ENCODE measurements around the gene RBM19.
A peak's percentile ranks its signal among the peaks of the same experiment; 100 is the strongest.

Gene RBM19

DNA sequence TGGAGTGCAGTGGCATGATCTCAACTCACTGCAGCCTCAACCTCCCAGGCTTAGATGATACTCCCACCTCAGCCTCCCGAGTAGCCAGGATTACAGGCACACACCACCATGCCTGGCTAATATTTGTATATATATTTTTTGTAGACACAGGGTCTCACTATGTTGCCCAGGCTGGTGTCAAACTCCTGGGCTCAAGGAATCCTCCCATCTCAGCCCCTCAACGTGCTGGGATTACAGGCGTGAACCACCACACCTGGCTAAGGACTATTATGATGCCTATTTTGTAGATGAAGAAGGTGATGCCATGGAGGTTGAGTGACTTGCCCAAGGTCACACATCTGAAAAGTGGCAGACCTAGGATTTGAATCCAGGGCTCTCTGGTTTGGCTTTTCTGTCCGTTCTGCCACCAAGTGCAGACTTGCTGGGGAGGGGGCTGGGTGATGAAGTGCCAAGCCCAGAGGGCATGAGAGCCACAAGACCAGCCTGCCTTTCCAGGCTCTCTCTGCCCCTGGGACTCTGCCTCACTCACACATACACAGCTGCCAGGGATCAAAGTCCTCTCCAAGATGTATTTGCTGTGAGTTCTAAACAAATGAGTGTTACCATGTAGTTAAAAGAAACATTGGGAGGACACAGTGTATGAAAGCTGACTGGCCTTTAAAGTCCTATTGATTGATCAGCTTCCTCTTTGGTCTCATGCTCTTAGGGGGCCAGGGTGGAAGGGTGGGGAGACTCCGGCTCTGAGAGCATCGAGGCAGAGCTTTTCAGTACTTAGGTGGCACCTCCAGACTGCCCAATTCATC, 21.3 kb upstream of the RBM19 start:
- no peak for DNase-seq

DNA sequence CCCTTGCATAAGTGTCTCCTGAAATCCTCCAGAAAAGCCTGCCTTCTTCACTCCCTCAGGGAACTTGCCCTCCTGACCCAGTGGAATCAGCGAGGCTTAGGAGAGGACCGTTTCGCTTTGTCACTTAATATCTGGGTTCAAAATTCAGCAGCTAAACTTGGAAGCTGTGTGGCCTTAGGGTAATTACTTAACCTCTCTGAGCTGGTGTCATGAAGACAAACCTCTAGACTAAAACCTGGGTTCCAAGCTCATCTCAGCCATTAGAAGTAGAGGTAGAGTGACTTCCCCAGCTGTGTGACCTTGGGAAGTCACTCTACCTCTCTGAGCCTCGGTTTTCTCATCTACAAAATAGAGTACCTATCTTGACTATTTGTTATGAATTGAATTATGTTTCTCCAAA, 18.3 kb upstream of the RBM19 start:
- no peak for DNase-seq

DNA sequence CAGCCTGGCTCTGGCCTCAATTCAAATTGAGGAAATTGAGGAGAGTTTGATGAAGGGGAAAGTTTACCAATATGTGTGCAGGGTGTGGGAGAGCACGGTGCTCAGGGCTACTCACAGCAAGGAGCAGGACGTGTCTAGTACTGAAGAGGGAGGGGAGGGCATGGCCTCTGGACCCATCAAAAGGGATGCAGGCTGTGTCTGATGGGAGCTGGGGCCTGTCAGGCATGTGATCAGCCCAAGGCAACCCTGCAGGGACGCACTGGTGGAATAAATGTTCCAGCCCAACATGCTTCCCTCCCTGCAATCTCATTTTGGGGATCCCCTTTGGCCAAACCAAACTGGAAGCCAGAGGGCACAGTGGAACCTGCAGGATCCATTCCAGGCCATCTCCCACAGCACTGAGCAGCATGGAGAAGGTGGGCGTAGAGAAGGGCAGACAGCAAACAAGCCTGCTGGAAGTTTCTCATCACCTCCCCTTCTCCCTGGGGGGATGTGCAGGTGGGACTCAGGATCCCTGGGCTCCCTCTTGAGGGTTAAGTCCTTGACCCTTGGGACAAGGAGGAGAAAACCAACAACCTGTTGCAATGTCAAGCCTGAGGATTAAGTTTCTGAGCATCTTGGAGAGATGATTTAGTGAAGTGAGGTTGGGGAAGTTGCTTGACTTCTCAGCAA, 17.8 kb upstream of the RBM19 start:
- no peak for DNase-seq

DNA sequence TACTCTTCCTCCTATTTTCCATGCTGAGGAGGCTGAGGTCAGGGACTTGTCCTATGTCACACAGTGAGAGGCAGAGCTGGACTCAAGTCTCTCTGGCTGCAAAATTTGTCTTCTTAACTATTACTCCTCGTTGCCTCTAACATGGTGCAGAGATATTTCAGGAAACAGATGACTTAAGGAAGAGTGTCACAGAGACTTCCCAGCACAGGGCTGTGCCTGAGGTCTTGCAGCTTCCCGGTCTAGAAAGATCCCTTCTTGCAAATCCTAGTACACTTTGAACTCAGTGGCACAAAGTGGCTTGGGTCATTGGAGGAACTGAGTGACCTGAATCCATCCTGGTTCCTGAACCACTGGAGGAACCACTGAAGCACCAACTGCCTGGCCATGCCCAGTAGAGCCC, 17.1 kb upstream of the RBM19 start:
- DNase-seq: no peak

DNA sequence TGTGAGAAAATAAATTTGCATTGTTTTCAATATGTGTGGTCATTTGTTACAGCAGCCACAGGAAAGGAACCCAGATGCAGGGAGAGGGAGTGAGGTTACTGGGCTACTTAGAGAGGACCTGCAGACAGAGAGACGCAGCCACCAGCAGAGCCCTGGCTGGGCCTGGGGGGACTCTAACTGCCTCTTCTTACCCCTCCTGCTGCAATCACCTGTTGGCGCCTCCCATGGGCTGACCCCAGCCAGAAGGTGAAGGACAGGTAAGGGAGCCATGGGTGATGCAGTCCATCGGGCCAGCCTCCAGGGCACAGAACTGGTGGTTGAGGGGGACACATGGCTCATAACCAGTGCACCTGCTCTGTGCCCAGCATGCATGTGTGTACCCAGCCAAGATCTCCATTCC, 15.8 kb upstream of the RBM19 start:
- DNase-seq: no peak

DNA sequence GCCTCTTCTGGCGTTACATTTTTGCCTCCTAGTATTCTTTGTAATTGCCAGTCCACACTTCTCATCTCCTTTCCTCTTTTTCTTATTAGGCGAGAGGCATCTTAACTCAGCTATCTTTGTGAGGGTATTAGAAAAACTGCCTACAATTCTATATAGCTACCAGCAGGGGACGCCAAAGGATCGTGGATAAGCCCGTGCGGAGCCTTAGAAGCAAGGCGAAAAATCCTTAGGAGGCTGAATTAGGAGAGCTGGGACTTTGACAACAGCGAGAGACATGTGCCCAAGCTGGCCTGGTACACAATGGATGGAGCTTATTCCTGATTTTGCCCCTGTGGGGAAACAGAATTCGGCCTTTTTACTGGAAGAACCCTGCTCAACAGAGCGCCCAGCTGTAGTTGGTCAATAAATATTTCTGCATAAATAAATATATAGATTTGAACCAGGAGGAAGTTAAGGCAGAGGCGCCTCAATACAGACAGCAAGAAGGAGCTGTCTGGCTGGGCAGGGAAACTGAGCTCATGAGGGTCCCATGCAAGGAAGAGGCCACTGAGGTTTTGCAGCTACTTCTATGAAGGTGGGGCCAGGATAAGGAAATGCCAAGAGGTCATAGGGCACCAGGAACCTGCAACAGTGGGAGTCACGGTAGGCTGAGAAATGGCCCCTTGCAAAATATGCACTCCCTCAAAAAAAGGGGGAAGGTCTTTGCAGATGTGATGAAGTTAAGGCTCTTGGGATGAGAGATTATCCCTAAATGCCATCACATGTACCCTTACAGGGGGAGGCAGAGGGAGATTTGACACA, 14.6 kb upstream of the RBM19 start:
- DNase-seq: peak; percentile 21 to 51

DNA sequence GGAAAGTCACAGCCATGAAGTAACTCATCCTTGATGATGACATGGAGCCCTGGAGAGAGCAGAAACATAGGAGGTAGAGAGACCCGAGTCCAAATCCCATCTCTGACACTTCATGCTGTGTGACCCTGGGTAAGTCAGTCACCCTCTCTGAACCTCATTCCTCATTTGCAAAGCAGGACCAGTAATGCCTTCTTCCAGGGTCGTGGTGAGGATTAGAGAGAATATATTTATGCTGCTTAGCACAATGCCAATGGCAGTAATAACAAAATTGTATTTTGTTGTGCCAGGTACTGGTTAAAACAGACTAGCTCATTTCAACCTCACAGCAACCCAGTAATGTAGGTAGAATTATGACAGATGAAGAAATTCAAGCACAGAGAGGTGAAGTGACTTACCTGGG, 13.9 kb upstream of the RBM19 start:
- no peak for DNase-seq

DNA sequence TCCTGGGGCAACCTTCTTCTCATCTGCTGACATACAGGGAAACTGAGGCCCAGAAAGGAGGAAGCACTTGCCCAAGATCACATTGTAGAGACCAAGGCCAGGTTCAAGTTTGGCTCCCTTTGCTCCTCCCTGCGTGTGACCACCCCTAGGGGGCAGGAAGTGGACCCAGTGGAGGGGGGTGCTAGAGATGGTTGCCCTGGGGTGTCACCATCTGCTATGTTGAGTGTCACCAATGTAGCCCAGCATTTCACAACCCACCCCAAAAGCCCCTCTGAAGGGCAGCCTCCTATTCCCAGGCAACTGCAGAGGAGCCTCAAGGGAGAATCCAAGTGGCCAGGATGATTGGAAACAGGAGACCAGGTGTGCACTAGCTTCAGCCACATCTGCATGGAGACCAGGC, 12.0 kb upstream of the RBM19 start:
- DNase-seq: no peak

DNA sequence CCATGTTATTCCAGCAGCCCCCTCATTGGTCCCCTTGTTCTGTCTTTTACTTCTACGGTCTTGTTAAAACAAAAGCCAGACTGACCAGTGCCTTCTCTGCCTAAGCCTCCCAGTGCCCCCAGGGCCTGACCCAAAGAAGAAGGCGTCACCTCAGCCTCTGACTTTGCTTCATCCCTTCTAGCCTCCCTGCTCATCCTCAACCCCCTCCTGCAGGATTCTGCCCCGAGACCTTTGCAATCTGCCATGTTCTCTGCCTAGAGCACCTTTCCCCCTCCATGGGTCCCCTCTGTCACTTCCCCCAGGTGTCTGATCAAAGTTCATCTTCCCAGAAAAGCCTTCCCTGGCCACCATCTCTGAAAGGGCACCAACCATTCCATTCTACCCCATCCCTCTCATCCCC, 7.9 kb upstream of the RBM19 start:
- DNase-seq: no peak

DNA sequence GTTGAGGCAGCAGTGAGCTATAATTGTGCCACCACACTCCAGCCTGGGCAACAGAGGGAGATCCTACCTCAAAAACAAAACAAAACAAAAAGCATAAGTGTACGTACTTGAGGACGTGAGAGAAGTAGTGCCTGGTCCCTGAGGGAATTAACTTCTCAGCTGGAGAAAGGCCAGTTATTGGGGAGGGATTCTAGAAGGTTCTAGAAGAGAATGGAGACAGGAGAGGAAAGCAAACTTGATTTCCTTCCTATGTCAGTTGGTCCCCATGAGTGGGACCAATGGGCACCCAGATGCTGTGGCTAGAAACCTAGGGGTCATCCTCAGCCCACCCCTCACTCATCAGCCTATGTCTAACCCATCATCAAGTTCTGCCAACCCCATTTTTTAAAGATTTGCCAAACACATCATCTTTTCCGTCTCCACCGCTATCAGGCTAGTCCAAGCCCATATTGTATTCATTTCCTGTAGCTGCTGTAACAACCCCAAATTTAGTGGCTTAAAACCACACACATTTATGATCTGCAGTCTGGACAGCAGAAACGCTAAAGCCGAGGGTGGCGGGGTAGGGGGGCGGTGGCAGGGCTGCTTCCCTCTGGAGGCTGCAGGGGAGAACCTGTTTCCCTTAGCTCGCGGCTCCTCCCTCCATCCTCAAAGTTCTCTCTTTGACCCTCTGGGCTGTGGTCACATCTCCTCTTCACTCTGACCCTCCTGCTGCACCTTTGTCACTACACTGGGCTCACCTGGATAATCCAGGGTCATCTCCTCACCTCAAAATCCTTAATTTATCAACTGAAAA, 7.2 kb upstream of the RBM19 start:
- no peak for DNase-seq

DNA sequence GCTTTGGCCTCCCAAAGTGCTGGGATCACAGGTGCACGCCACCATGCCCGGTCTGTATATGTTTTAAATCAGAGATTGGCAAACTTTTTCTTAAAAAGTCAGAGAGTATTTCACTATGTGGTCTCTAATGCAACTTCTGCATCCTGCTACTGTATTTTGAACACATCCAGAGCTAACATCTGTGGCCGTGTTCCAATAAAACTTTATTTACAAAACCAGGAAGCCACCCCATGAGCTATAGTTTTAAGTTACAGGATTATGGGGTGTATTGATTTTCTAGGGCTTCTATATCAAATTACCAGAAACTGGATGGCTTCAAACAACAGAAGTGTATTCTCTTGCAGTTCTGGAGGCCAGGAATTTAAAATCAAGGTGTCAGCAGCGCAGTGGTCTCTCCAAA, 5.3 kb upstream of the RBM19 start:
- DNase-seq: no peak

DNA sequence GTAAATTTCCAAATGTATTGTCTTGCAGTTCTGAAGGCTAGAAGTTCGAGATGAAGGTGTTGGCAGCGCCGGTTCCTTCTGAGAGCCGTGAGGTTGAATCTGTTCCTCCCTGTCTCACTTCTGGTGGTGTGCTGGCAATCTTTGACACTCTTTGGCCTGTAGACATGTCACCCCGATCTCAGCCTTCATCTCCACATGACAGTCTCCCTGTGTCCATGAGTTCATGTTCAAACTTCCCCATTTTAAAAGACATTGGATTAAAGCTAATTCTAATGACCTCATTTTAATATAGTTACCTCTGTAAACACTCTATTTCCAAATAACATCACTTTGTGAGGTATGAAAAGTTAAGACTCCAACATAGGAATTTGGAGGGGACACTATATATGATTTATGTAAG, 4.1 kb upstream of the RBM19 start:
- DNase-seq: no peak

DNA sequence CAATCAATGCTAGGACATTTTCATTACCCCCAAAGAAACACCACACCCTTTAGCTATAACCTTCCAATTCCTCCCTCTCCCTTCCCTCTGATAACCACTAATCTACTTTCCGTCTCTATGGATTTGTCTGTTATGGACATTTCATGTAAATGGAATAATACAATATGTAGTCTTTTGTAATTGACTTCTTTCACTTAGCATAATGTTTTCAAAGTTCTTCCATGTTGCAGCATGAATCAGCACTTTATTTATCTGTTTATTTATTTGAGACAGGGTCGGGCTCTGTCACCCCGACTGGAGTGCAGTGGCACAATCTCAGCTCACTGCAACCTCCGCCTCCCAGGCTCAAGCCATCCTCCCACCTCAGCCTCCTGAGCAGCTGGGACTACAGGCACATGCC, 1.2 kb upstream of the RBM19 start:
- no peak for DNase-seq

DNA sequence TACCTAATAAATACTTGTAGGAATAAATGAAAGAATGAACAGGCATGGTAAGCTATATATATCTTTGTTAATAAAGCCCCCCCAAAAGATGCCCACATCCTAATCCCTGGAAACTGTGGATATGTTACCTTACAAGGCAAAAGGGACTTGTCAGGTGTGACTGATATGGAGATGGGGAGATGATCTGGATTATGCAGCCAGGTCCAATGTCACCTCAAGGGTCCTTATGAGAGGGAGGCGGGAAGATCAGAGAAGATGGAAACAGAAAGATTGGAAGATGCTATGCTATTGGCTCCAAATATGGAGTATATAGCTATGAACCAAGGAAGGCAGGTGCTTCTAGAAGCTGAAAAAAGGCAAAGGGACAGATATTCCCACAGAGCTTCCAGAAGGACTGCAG, 3.4 kb downstream of the RBM19 start:
- no peak for DNase-seq

DNA sequence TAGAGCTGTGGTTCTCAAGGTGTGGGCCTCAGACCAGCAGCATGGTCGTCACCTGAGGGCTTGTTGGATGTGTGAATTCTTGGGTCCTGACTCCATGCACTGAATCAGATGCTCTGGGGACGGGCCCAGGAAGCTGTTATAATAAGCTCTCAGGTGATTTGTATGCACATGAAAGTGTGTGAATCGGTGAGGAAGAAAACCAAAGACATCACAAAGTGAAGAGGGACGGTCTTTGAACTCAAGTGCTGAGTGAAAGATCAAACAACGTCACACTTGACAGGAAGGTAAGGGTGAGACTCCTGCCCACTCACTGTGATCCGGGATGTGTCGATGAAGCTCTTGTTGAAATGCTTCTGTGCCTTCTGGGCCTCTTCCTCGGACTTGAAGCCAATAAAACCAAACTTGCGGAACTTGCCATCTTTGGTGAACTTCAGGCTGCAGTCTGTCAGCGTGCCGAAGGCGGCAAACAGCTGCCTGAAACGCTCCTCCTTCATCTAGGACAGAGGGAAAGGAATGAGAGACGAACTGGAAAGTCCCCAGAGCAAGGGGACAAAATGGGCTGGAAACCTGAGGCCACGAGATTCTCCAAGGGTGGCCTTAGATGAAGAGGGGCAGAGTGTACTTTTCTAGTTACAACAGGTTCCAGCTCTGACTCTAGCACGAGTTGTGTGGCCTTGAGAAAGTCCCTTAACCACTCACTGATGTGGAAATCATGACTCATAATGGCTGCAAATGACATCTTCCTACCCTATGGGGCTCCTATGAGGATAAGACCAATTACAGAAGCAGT, 4.0 kb downstream of the RBM19 start:
- no peak for DNase-seq

DNA sequence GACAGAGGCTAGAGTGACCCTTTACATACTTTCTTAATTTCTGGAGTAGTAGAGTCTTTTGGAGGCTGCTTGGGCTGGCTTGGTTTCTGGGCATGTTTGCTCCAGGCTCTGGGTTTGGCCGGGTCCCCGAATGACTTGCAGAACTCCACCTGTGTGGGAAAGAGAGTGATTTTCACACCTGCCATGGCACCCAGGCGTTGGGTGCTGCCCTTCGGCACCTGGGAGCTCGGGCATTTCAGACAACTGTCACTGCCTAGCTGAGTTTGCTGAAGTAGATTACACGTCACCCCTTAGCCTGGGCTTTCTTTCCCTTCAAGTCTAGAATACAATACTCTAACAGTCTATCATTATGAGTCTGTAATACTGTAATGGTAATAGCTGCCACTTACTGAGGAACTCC, 6.1 kb downstream of the RBM19 start:
- no peak for DNase-seq

DNA sequence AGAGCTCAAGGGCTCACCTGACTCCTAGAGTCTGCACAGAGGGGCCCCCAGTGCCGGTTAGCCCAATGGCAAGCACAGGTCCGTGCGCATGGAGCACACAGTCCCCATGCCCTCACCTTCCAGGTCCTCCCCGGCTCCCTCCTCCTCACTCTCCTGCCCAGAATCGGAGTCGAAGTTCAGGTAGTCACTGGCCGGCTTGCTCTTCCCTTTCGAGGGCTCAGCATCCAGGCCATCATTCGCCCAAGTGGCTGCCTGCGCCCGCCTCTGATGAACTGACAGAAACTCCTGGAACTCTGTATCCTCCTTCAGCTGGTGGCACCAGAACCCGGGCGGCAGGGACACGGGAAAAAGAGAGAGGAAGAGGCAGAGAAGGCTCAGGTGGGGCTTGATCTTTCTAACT, 7.0 kb downstream of the RBM19 start:
- no peak for DNase-seq

DNA sequence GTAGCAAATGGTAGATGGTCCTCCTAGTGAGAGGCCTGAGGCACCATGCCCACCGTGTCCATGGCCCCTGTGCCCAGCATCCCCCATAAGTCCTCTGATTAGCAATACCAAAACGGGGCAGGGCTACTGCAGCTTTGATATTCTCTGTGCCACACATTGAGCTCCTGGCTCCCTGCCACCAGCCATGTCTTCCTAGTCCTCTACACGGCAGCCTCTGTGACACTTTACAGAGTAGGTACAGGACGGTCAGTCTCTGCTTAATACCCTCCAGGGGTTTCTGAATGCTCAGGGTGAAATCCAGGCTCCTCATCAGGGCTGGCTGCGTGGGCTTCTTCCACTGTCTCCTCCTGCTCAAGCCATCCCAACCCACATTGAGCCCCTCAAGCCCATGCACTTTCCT, 8.0 kb downstream of the RBM19 start:
- DNase-seq: no peak

DNA sequence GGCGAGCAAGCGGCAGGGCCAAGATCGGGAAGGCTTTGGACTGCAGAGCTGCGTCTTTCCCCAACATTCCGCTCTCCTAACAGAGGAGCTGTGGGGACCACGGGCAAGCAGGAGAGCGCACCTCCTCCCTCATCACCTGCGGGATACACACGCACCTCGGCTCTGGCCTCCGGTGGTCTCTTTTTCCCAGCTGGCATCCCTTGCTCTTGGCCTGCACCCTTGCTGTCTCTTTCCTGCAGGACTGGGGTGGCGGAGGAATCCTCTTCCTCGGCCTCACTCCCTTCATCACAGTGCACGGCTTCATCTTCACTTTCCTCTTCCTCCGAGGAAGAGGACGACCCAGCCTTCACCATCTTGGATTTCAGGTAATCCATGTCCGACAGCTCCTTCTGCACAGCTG, 8.5 kb downstream of the RBM19 start:
- DNase-seq: no peak

DNA sequence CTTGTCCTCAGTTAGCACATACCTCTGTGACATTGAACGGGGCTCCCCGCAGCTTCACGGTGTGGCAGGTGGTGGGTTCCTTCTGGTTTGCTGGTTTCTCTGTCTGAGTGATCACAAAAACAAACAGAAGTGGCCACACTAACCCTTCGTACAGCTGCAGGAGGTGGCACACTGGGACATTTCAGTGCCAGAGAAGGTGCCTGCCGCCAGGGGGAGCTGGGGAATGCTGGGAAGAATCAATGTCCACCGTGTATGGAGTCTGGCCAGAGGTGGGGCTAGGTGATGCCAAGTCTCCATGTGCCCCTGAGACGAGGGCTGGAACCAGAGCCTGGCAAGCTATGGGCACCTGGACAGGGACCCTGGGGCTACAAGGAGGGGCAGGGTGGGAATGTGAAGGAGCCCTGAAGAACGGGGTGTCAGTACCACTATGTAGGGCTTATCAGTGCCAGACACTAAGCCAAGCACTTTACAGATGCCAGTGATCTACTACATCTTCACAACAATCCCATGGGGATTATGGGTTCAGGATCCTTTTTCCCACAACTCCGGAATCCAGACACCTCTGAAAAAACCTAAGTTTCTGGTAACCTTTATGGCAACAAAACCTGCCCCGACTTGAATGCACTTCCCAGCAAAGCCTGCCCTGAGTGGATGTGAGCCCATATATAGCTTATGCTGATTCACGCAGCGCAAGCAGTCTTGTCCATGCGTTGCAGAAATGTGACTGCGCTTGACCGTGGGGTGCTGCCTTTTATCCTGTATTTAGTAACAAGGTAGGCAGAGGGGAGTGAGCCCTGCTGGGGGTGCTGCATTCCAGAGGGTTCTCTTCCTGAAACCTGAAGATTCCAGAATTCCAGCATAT, 10.8 kb downstream of the RBM19 start:
- DNase-seq: peak in 1 of 2 experiments; percentile 9

DNA sequence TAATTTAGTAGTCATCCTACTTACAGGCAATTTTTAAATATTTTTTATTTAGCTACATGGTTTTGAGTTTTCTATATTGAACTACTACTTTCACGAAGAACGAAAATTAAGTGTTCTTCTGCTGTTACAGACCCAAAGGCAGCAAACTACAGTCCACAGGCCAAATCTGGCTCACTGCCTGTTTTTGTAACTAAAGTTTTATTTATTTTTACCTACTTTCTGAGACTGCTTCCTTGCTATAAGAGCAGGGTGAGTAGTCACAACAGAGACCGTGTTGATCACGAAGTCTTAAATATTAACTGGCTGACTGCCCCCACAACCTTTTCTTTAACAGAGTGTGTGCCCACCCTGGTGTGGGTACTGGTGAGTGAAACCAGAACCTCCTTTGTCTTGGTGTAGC, 11.6 kb downstream of the RBM19 start:
- DNase-seq: no peak

Data from NCI-H524 (cell line).